CD4-positive, alpha-beta T cell (primary cell): ENCODE data around the gene FAM120A. TPM values are rescaled to one million over a fixed set of nuclear protein-coding genes. Genes with fewer than 3 reads are reported as not detected.
A peak's percentile ranks its signal among the peaks of the same experiment; 100 is the strongest.

Experiments used
- ATAC-seq: fragments of 200-7000 bp; cut with Tn5 transposase; one replicate; pipeline ENCODE4 v1.10.0; 2022; ENCODE audit warnings: mild to moderate bottlenecking; ENCODE audit not compliant: poor library complexity
- CTCF ChIA-PET: fragments of 350-600 bp; sonication (Branson Sonifier 250); formaldehyde crosslinking; loops from one replicate; lab custom pipeline; 2021; ENCODE audit warnings: antibody characterized with exemption, inconsistent platforms; lab: Charles Lee
- POLR2A ChIA-PET: fragments of 350-600 bp; sonication (Branson Sonifier 250); formaldehyde crosslinking; loops from one replicate; lab custom pipeline; 2021; ENCODE audit warnings: antibody characterized with exemption, inconsistent platforms; lab: Charles Lee
- DNase-seq, 14 experiments: peaks; one replicate each; pipeline ENCODE4 v3.0.0-alpha.2; 2013 to 2020; ENCODE audit warnings: mixed read lengths in 2 of 14
- H3K27ac ChIP-seq, 2 donors: one replicate each; pipeline versions ENCODE4 v1.5.1 to v1.7.0; 2013; ENCODE audit warnings: low read length in 2 of 2, low read depth in 1 of 2, mild to moderate bottlenecking in 1 of 2
- H3K27me3 ChIP-seq, 2 experiments: 1 replicate in 1 of 2; 2 replicates in 1 of 2; pipeline versions ENCODE4 v1.6.1 to v1.7.0; 2013; ENCODE audit warnings: low read length in 2 of 2, control low read depth in 1 of 2, mild to moderate bottlenecking in 1 of 2, moderate library complexity in 1 of 2; ENCODE audit not compliant: insufficient read depth in 2 of 2, control insufficient read depth in 1 of 2
- H3K36me3 ChIP-seq: one replicate; pipeline ENCODE4 v1.6.1; 2013; ENCODE audit warnings: low read length, control low read depth; ENCODE audit not compliant: insufficient read depth
- H3K4me1 ChIP-seq: one replicate; pipeline ENCODE4 v1.6.1; 2013; ENCODE audit warnings: low read length, control low read depth; ENCODE audit not compliant: insufficient read depth
- H3K4me3 ChIP-seq: one replicate; pipeline ENCODE4 v1.5.1; 2013; ENCODE audit warnings: mild to moderate bottlenecking, low read length, moderate library complexity
- H3K9me3 ChIP-seq, 2 experiments: 1 replicate in 1 of 2; 2 replicates in 1 of 2; pipeline versions ENCODE4 v1.6.1 to v1.7.0; 2013; ENCODE audit warnings: low read length in 2 of 2, mild to moderate bottlenecking in 2 of 2, control low read depth in 1 of 2, moderate library complexity in 1 of 2; ENCODE audit not compliant: control insufficient read depth in 1 of 2, insufficient read depth in 1 of 2
- H3K27ac Mint-ChIP-seq: one replicate; pipeline ENCODE4 v1.8.0; 2020; ENCODE audit warnings: mixed read lengths
- H3K27me3 Mint-ChIP-seq: one replicate; pipeline ENCODE4 v1.8.0; 2021; ENCODE audit warnings: mixed read lengths
- H3K36me3 Mint-ChIP-seq: one replicate; pipeline ENCODE4 v1.8.0; 2021; ENCODE audit warnings: low read depth, mixed read lengths
- H3K4me1 Mint-ChIP-seq: one replicate; pipeline ENCODE4 v1.8.0; 2021; ENCODE audit warnings: low read depth, mixed read lengths
- H3K4me3 Mint-ChIP-seq: one replicate; pipeline ENCODE4 v1.8.0; 2020; ENCODE audit warnings: mild to moderate bottlenecking, mixed read lengths
- H3K9me3 Mint-ChIP-seq: one replicate; pipeline ENCODE4 v1.8.0; 2020; ENCODE audit warnings: mixed read lengths
- intact Hi-C, 2 experiments: fragments of 100-400 bp; cut with DNase I in 1 of 2; cut with micrococcal nuclease in 1 of 2; formaldehyde crosslinking; loops; one replicate each; pipeline versions ENCODE4 v1.15.1 to v1.9.0; 2023 to 2025; cut with DNase I, micrococcal nuclease
- total RNA-seq, 174 experiments: library from RNA in 2 of 174; stranded (reverse) in 2 of 174; gene quantifications; one replicate each; pipeline ENCODE4 v1.2.3 and lab custom pipeline; 2021 to 2026
- TF ChIP-seq, protein P1 (sequence below): fragments of 200-600 bp; IDR thresholded peaks from one replicate; pipeline ENCODE4 v1.8.0; 2022; ENCODE audit warnings: antibody characterized with exemption, mild to moderate bottlenecking

FAM120A gene
- total RNA-seq, 2 experiments from 2014 or later, result 46.5 to 51.7 TPM

DNA sequence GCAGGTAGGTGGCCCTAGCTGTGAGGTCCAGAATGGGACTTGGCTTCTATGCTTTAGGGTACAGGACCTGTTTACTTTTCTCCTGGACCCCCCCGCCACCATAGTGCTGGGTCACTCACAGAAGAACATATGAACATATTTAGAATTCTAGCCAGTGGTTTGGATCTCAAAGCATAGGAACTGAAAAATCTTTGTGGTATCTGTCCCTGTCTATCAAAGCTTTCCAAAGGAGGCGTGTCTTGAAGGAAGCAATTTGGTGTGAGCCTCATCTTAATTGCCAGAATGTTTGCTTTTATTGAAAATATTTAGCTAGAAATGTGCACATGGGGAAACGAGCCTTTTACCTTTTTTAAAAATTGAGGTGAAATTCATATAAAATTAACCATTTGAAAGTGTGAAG lies 131.1 kb downstream of the FAM120A start:
- TF ChIP-seq, protein P1, sequence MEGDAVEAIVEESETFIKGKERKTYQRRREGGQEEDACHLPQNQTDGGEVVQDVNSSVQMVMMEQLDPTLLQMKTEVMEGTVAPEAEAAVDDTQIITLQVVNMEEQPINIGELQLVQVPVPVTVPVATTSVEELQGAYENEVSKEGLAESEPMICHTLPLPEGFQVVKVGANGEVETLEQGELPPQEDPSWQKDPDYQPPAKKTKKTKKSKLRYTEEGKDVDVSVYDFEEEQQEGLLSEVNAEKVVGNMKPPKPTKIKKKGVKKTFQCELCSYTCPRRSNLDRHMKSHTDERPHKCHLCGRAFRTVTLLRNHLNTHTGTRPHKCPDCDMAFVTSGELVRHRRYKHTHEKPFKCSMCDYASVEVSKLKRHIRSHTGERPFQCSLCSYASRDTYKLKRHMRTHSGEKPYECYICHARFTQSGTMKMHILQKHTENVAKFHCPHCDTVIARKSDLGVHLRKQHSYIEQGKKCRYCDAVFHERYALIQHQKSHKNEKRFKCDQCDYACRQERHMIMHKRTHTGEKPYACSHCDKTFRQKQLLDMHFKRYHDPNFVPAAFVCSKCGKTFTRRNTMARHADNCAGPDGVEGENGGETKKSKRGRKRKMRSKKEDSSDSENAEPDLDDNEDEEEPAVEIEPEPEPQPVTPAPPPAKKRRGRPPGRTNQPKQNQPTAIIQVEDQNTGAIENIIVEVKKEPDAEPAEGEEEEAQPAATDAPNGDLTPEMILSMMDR, result no peak
- H3K27ac Mint-ChIP-seq, result peak overlapping the region; percentile 9
- Histone ChIP-seq H3K4me3 (no peak overlapping the region), H3K36me3 (no peaks in the 10 kb centered on the region), H3K9me3 (no peaks in the 10 kb centered on the region), H3K27ac (no peak overlapping the region), H3K27me3 (no peaks in the 10 kb centered on the region), H3K4me1 (peaks cover 43% of the 10 kb centered on the region)
- H3K9me3 Mint-ChIP-seq, result no peaks in the 10 kb centered on the region
- ChIA-PET POLR2A (interaction anchor here (0.9 kb wide), 1 partner anchor 16 kb away, joined by 3 read pairs; no protein-coding TSS in a partner anchor), CTCF (no interaction called here)
- intact Hi-C loops, result no loop called here
- ATAC-seq (no peak), DNase-seq (no peak)
- H3K4me3 Mint-ChIP-seq, result no peak overlapping the region
- H3K27me3 Mint-ChIP-seq, result no peaks in the 10 kb centered on the region
- H3K4me1 Mint-ChIP-seq, result peaks cover 89% of the 10 kb centered on the region
- peaks cover 27% of the 10 kb centered on the region for H3K36me3 Mint-ChIP-seq

DNA sequence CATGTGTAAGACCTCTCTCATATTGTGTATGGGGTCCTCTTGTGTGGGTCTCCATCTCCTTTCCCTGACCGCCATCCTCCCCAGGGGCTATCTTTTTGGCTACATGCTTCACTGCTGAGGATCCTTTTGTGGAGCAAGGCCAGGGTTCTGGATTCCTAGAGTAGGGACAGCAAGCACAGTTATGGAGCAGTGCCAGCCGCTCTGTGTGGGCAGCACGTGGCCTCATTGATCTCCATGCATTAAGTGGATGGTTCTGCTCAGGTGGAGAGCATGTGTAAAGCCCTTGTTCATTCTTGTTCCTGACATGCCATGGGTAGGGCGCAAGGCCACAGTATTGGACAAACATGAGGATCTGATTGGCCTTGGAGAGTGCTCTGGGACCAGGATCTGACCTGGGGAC lies 133.8 kb downstream of the FAM120A start:
- no peak overlapping the region for H3K4me3 Mint-ChIP-seq
- TF ChIP-seq, protein P1, result no peak
- no peak overlapping the region for H3K27ac Mint-ChIP-seq
- H3K9me3 Mint-ChIP-seq, result no peaks in the 10 kb centered on the region
- H3K27me3 ChIP-seq, result no peaks in the 10 kb centered on the region
- no peak overlapping the region for H3K4me3 ChIP-seq
- peaks cover 52% of the 10 kb centered on the region for H3K4me1 ChIP-seq
- ATAC-seq, result no peak
- H3K9me3 ChIP-seq, result no peaks in the 10 kb centered on the region
- no peaks in the 10 kb centered on the region for H3K36me3 ChIP-seq
- intact Hi-C loops, result no loop called here
- H3K4me1 Mint-ChIP-seq, result peaks cover 87% of the 10 kb centered on the region
- ChIA-PET POLR2A (no interaction called here), CTCF (no interaction called here)
- no peaks in the 10 kb centered on the region for H3K27me3 Mint-ChIP-seq
- H3K36me3 Mint-ChIP-seq, result peaks cover 20% of the 10 kb centered on the region
- H3K27ac ChIP-seq, result no peak overlapping the region
- no peak for DNase-seq

DNA sequence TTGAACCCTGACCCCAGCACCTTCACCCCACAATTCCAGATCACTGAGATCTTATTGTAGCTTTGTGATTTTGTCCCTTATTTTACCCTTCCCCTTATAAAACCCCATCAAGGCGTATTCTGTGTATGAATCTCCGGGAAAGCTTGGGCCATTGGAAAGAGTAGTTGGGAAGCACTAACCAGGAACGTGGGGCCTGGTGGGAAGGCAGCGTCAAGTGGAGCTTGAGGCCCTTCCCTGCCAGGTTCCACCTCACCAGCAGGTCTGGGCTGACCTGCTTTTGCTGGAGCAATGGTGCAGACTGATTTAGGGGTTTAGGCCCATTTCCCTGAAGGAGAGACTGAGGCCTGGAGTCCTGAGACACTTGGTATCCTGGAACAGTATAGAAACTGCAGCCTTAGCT lies 134.2 kb downstream of the FAM120A start:
- ATAC-seq, result no peak
- ChIA-PET POLR2A (no interaction called here), CTCF (no interaction called here)
- no peaks in the 10 kb centered on the region for H3K9me3 ChIP-seq
- Mint-ChIP-seq H3K36me3 (peaks cover 20% of the 10 kb centered on the region), H3K9me3 (no peaks in the 10 kb centered on the region), H3K4me1 (peaks cover 87% of the 10 kb centered on the region), H3K27ac (no peak overlapping the region), H3K27me3 (no peaks in the 10 kb centered on the region), H3K4me3 (no peak overlapping the region)
- DNase-seq, result no peak
- H3K4me3 ChIP-seq, result no peak overlapping the region
- H3K27me3 ChIP-seq, result no peaks in the 10 kb centered on the region
- no peak overlapping the region for H3K27ac ChIP-seq
- intact Hi-C loops, result no loop called here
- TF ChIP-seq, protein P1, result no peak
- no peaks in the 10 kb centered on the region for H3K36me3 ChIP-seq
- peaks cover 52% of the 10 kb centered on the region for H3K4me1 ChIP-seq
